IMR-90 (cell line): ENCODE data around the gene SCPEP1. TPM values are rescaled to one million over a fixed set of nuclear protein-coding genes. Genes with fewer than 3 reads are reported as not detected.
"Not testable (repeated sequence)": the region's sequence is repeated elsewhere in the genome, so short reads cannot be mapped to it uniquely, and the experiment has no call there.

Source experiments
- ATAC-seq: fragments of 200-7000 bp; cut with Tn5 transposase; 2 replicates; pipeline ENCODE4 v1.9.1; 2020; ENCODE audit warnings: low read depth, mild to moderate bottlenecking, moderate library complexity
- BruUV-seq: library from RNA; stranded (reverse); fragments of 400-500 nt; replicated peaks from 2 replicates; lab custom pipeline; 2021; lab: Mats Ljungman, UMichigan
- CTCF ChIA-PET: fragments of 300-600 bp; formaldehyde crosslinking; extraction: SDS; loops from one replicate; lab custom pipeline; 2021; ENCODE audit warnings: antibody characterized with exemption; lab: Yijun Ruan, JAX
- POLR2A ChIA-PET: fragments of 300-600 bp; sonication (Branson Sonifier 250); formaldehyde crosslinking; loops from one replicate; lab custom pipeline; 2022; ENCODE audit warnings: antibody characterized with exemption; ENCODE audit not compliant: unreplicated experiment; lab: Charles Lee
- DNase-seq: peaks from one replicate; pipeline ENCODE4 v3.0.0; 2013
- H2AFZ ChIP-seq: replicated peaks from 2 replicates; pipeline ENCODE3; 2013; ENCODE audit warnings: low read length, mild to moderate bottlenecking; ENCODE audit not compliant: poor library complexity
- H2AK5ac ChIP-seq: 2 replicates; pipeline ENCODE4 v1.6.1; 2013; ENCODE audit warnings: low read depth, low read length, inconsistent platforms
- H2AK9ac ChIP-seq: replicated peaks from 2 replicates; pipeline ENCODE3; 2013; ENCODE audit warnings: mild to moderate bottlenecking, low read depth, low read length, moderate library complexity; ENCODE audit not compliant: poor library complexity
- H2BK120ac ChIP-seq: 2 replicates; pipeline ENCODE4 v1.6.1; 2013; ENCODE audit warnings: low read depth, low read length, inconsistent platforms
- H2BK15ac ChIP-seq: 3 replicates; pipeline ENCODE4 v1.6.1; 2013; ENCODE audit warnings: low read depth, low read length, inconsistent platforms
- H2BK20ac ChIP-seq: 2 replicates; pipeline ENCODE4 v1.6.1; 2013; ENCODE audit warnings: low read depth, mild to moderate bottlenecking, inconsistent platforms, low read length, moderate library complexity
- H2BK5ac ChIP-seq: 2 replicates; pipeline ENCODE4 v1.6.1; 2013; ENCODE audit warnings: mild to moderate bottlenecking, low read depth, low read length, inconsistent platforms; ENCODE audit not compliant: poor library complexity, severe bottlenecking
- H3K14ac ChIP-seq: replicated peaks from 2 replicates; pipeline ENCODE4 v1.6.1; 2013; ENCODE audit warnings: low read depth, low read length, inconsistent platforms
- H3K18ac ChIP-seq: 2 replicates; pipeline ENCODE4 v1.6.1; 2013; ENCODE audit warnings: low read depth, low read length, control low read depth
- H3K23ac ChIP-seq: 2 replicates; pipeline ENCODE4 v1.6.1; 2013; ENCODE audit warnings: low read depth, low read length, inconsistent platforms
- H3K27ac ChIP-seq: 2 replicates; pipeline ENCODE4 v1.5.1; 2013; ENCODE audit warnings: mild to moderate bottlenecking, control low read depth, low read length; ENCODE audit not compliant: insufficient read depth
- H3K27me3 ChIP-seq: 2 replicates; pipeline ENCODE4 v1.6.1; 2013; ENCODE audit warnings: low read length; ENCODE audit not compliant: control insufficient read depth, insufficient read depth
- H3K36me3 ChIP-seq: 2 replicates; pipeline ENCODE4 v1.6.1; 2013; ENCODE audit warnings: low read length, mixed read lengths; ENCODE audit not compliant: control insufficient read depth, insufficient read depth
- H3K4ac ChIP-seq: 2 replicates; pipeline ENCODE4 v1.6.1; 2013; ENCODE audit warnings: low read depth, low read length, inconsistent platforms
- H3K4me1 ChIP-seq: 2 replicates; pipeline ENCODE4 v1.6.1; 2013; ENCODE audit warnings: low read length, mixed read lengths; ENCODE audit not compliant: control insufficient read depth, insufficient read depth
- H3K4me2 ChIP-seq: 2 replicates; pipeline ENCODE4 v1.6.1; 2013; ENCODE audit warnings: low read depth, mild to moderate bottlenecking, control low read depth, low read length, moderate library complexity
- H3K4me3 ChIP-seq: 2 replicates; pipeline ENCODE4 v1.5.1; 2013; ENCODE audit warnings: low read depth, mild to moderate bottlenecking, control low read depth, low read length, moderate library complexity; ENCODE audit not compliant: insufficient read depth
- H3K56ac ChIP-seq: 2 replicates; pipeline ENCODE4 v1.6.1; 2013; ENCODE audit warnings: low read length, inconsistent platforms; ENCODE audit not compliant: insufficient read depth; ENCODE audit errors: extremely low read depth
- H3K79me1 ChIP-seq, 2 experiments: 2 replicates each; pipeline ENCODE4 v1.6.1; 2013; ENCODE audit warnings: low read length in 2 of 2, inconsistent platforms in 1 of 2, low read depth in 1 of 2
- H3K9ac ChIP-seq: 2 replicates; pipeline ENCODE4 v1.6.1; 2013; ENCODE audit warnings: low read depth, low read length, control low read depth
- H3K9me1 ChIP-seq: 2 replicates; pipeline ENCODE4 v1.6.1; 2013; ENCODE audit warnings: low read length, inconsistent platforms; ENCODE audit not compliant: insufficient read depth
- H3K9me3 ChIP-seq: 2 replicates; pipeline ENCODE4 v1.6.1; 2013; ENCODE audit warnings: low read length; ENCODE audit not compliant: control insufficient read depth, insufficient read depth
- H4K20me1 ChIP-seq: 2 replicates; pipeline ENCODE4 v1.6.1; 2013; ENCODE audit warnings: low read length, inconsistent platforms; ENCODE audit not compliant: insufficient read depth
- H4K5ac ChIP-seq: 2 replicates; pipeline ENCODE4 v1.6.1; 2013; ENCODE audit warnings: mild to moderate bottlenecking, low read depth, low read length, control low read depth
- H4K8ac ChIP-seq, 2 experiments: 2 replicates each; pipeline ENCODE4 v1.6.1; 2013; ENCODE audit warnings: low read depth in 2 of 2, low read length in 2 of 2, control low read depth in 1 of 2, inconsistent platforms in 1 of 2
- H4K91ac ChIP-seq: 2 replicates; pipeline ENCODE4 v1.6.1; 2013; ENCODE audit warnings: low read depth, low read length, inconsistent platforms; ENCODE audit not compliant: insufficient read depth
- WGBS, 2 experiments: methylation state at CpG; one replicate each; pipeline versions ENCODE4 v1.1.5 to v1.1.7; 2013; ENCODE audit warnings: missing lambda C conversion rate in 2 of 2; ENCODE audit not compliant: insufficient read length in 1 of 2; ENCODE audit errors: extremely low coverage in 2 of 2; 5-methylcytosine and 5-hydroxymethylcytosine counted together
- dilution Hi-C: fragments of 300-500 bp; cut with HindIII; formaldehyde crosslinking; loops from one replicate; pipeline ENCODE4 v1.14.3; 2018; ENCODE audit warnings: low sequenced_read_pairs; ENCODE audit not compliant: unreplicated experiment
- in situ Hi-C: fragments of 300-500 bp; cut with MboI; formaldehyde crosslinking; loops from 3 replicates; pipeline ENCODE4 v1.14.3; 2019; ENCODE audit warnings: low sequenced_read_pairs, inconsistent platforms, mixed read lengths
- intact Hi-C: fragments of 100-400 bp; cut with micrococcal nuclease; formaldehyde crosslinking; loops from 2 replicates; pipeline ENCODE4 v1.10.0; 2022
- polyA plus RNA-seq, 3 experiments: library from polyadenylated mRNA; depleted of rRNA; stranded (reverse); fragments of >200 nt; gene quantifications; 2 replicates each; pipeline ENCODE4 v1.2.3, GENCODE V29; 2012; ENCODE audit warnings: low replicate concordance in 1 of 3
- total RNA-seq: library from RNA; depleted of rRNA; stranded (reverse); fragments of >200 nt; gene quantifications from 2 replicates; pipeline ENCODE4 v1.2.3, GENCODE V29; 2012

SCPEP1 gene
- total and polyA plus RNA-seq, 2 of the 4 experiments (the other 2 are of a cell fraction), result 16.5 to 32.1 TPM

GRCh38 chr17:56938206-56938605 lies 39.7 kb upstream of the SCPEP1 start:
- H3K18ac ChIP-seq, H3K23ac ChIP-seq, H2BK5ac ChIP-seq, H3K4me2 ChIP-seq, dilution Hi-C loops, H2BK120ac ChIP-seq, H3K4ac ChIP-seq, intact Hi-C loops, H2AK5ac ChIP-seq, H2AFZ ChIP-seq, H3K4me3 ChIP-seq, H4K20me1 ChIP-seq, H3K9me3 ChIP-seq, CTCF ChIA-PET, H3K4me1 ChIP-seq, H4K5ac ChIP-seq, H2BK15ac ChIP-seq, BruUV-seq, ATAC-seq, H3K9ac ChIP-seq, POLR2A ChIA-PET, H2AK9ac ChIP-seq, H2BK20ac ChIP-seq, H3K27me3 ChIP-seq, H3K79me1 ChIP-seq, H3K56ac ChIP-seq, H3K14ac ChIP-seq, H3K27ac ChIP-seq, H4K8ac ChIP-seq, H3K9me1 ChIP-seq, H4K91ac ChIP-seq: not testable (repeated sequence)
- H3K36me3 ChIP-seq, result peaks cover 24% of the 10 kb centered on the region
- whole genome bisulfite sequencing, 2 experiments, result no CpG with 5 or more reads among the region's 5 CpGs
- DNase-seq, result peak; percentile 27
- in situ Hi-C loops, result loop anchor here (5.0 to 25.0 kb wide), 2 partner anchors 121 to 351 kb away; partner anchors contain the start of gene NOG
